Vagina (tissue), 2 donors: ENCODE results near the gene GPER1. TPM values are rescaled to one million over a fixed set of nuclear protein-coding genes. Genes with fewer than 3 reads are reported as not detected.

Experiments
- DNase-seq, 2 donors: peaks; one replicate each; pipeline ENCODE4 v3.0.0-alpha.2; 2017; ENCODE audit errors: extremely low spot score in 2 of 2
- H3K27ac ChIP-seq: fragments of 200-600 bp; sonication (generic); one replicate; pipeline ENCODE4 v1.5.1; 2019
- H3K27me3 ChIP-seq: fragments of 200-600 bp; sonication (generic); one replicate; pipeline ENCODE4 v1.5.1; 2019
- H3K36me3 ChIP-seq, 2 donors: fragments of 200-600 bp; sonication (generic); one replicate each; pipeline ENCODE4 v1.5.1; 2017 to 2019
- H3K4me1 ChIP-seq: fragments of 200-600 bp; sonication (generic); one replicate; pipeline ENCODE4 v1.5.1; 2019
- H3K4me3 ChIP-seq, 2 donors: fragments of 200-600 bp; sonication (generic); 1 replicate in 1 of 2; 2 replicates in 1 of 2; pipeline ENCODE4 v1.5.1; 2016 to 2019
- H3K9me3 ChIP-seq: fragments of 200-600 bp; sonication (generic); one replicate; pipeline ENCODE4 v1.5.1; 2019
- CTCF ChIP-seq, 3 experiments: fragments of 450-650 bp in 2 of 3; fragments of 200-600 bp in 1 of 3; sonication (generic) in 1 of 3; IDR thresholded peaks; one replicate each; pipeline ENCODE4 v1.5.1; 2017 to 2019; ENCODE audit warnings: antibody characterized with exemption in 3 of 3, mild to moderate bottlenecking in 2 of 3, moderate library complexity in 2 of 3
- POLR2A ChIP-seq, 2 donors: fragments of 450-650 bp; IDR thresholded peaks; one replicate each; pipeline ENCODE4 v1.6.1; 2017; ENCODE audit warnings: antibody characterized with exemption in 2 of 2, mild to moderate bottlenecking in 2 of 2, moderate library complexity in 2 of 2
- POLR2AphosphoS5 ChIP-seq, 2 donors: sonication (generic); formaldehyde crosslinking; IDR thresholded peaks; one replicate each; pipeline ENCODE4 v1.9.0; 2017; ENCODE audit warnings: antibody characterized with exemption in 2 of 2, mild to moderate bottlenecking in 2 of 2, low read depth in 1 of 2; ENCODE audit not compliant: insufficient read depth in 1 of 2
- intact Hi-C: fragments of 100-400 bp; cut with DNase I; formaldehyde crosslinking; loops from one replicate; pipeline ENCODE4 v1.15.1; 2023
- total RNA-seq: library from RNA; depleted of rRNA; stranded (reverse); fragments of >200 nt; gene quantifications from one replicate; pipeline ENCODE4 v1.2.3, GENCODE V29; 2016

Gene GPER1
- total RNA-seq, 1 donor from 2014 or later: 8.3 TPM

GRCh38 chr7:1090686-1091643 is 3.1 kb downstream of the GPER1 start:
- Histone ChIP-seq H3K27me3 (no peaks in the 10 kb centered on the region), H3K9me3 (no peaks in the 10 kb centered on the region), H3K4me1 (peaks cover 36% of the 10 kb centered on the region), H3K4me3 (no peak overlapping the region), H3K36me3 (peaks cover 0 to 8% of the 10 kb centered on the region in 2 donors), H3K27ac (no peak overlapping the region)
- TF ChIP-seq CTCF (IDR thresholded peaks at IDR 0.05): no peak
- TF ChIP-seq POLR2A (IDR thresholded peaks at IDR 0.05): no peak
- no peak for TF ChIP-seq POLR2AphosphoS5 (IDR thresholded peaks at IDR 0.05; ENCODE audit: insufficient read depth in 1 of 2, low read depth in 1 of 2)
- no peak for DNase-seq
- intact Hi-C loops: no loop called here

GRCh38 chr7:1091644-1092027 is 3.7 kb downstream of the GPER1 start:
- Histone ChIP-seq H3K9me3 (no peaks in the 10 kb centered on the region), H3K4me1 (peaks cover 36% of the 10 kb centered on the region), H3K27me3 (no peaks in the 10 kb centered on the region), H3K27ac (no peak overlapping the region), H3K4me3 (no peak overlapping the region), H3K36me3 (peaks cover 0 to 8% of the 10 kb centered on the region in 2 donors)
- TF ChIP-seq CTCF (IDR thresholded peaks at IDR 0.05): no peak
- TF ChIP-seq POLR2A (IDR thresholded peaks at IDR 0.05): no peak
- no peak for TF ChIP-seq POLR2AphosphoS5 (IDR thresholded peaks at IDR 0.05; ENCODE audit: insufficient read depth in 1 of 2, low read depth in 1 of 2)
- intact Hi-C loops: no loop called here
- no peak for DNase-seq

GRCh38 chr7:1092161-1092632 is 4.3 kb downstream of the GPER1 start:
- Histone ChIP-seq H3K9me3 (no peaks in the 10 kb centered on the region), H3K27ac (no peak overlapping the region), H3K4me1 (peaks cover 36% of the 10 kb centered on the region), H3K27me3 (no peaks in the 10 kb centered on the region), H3K4me3 (no peak overlapping the region), H3K36me3 (peaks cover 0 to 8% of the 10 kb centered on the region in 2 donors)
- TF ChIP-seq POLR2AphosphoS5 (IDR thresholded peaks at IDR 0.05; ENCODE audit: insufficient read depth in 1 of 2, low read depth in 1 of 2) (no peak), CTCF (IDR thresholded peaks at IDR 0.05) (no peak), POLR2A (IDR thresholded peaks at IDR 0.05) (no peak)
- DNase-seq: no peak
- intact Hi-C loops: no loop called here

GRCh38 chr7:1092806-1093501 is 5.0 kb downstream of the GPER1 start:
- Histone ChIP-seq H3K4me3 (no peak overlapping the region), H3K27me3 (no peaks in the 10 kb centered on the region), H3K9me3 (no peaks in the 10 kb centered on the region), H3K4me1 (peaks cover 28% of the 10 kb centered on the region), H3K36me3 (peaks cover 0 to 8% of the 10 kb centered on the region in 2 donors), H3K27ac (no peak overlapping the region)
- no peak for DNase-seq
- TF ChIP-seq POLR2A (IDR thresholded peaks at IDR 0.05) (no peak), POLR2AphosphoS5 (IDR thresholded peaks at IDR 0.05; ENCODE audit: insufficient read depth in 1 of 2, low read depth in 1 of 2) (no peak), CTCF (IDR thresholded peaks at IDR 0.05) (no peak)
- intact Hi-C loops: no loop called here
